GM04503 (cell line): Measurements from ENCODE around the gene RANBP3L.
"Not testable (repeated sequence)": the region's sequence is repeated elsewhere in the genome, so short reads cannot be mapped to it uniquely, and the experiment has no call there.

Experiments
- DNase-seq: peaks from one replicate; pipeline ENCODE4 v3.0.0-alpha.2; 2012; ENCODE audit warnings: low read depth

The RANBP3L gene

GRCh38 chr5:36206913-36207312 lies 94.8 kb downstream of the RANBP3L start:
- DNase-seq = no peak

GRCh38 chr5:36205329-36205728 lies 96.4 kb downstream of the RANBP3L start:
- no peak for DNase-seq

- DNase-seq = peak; percentile 11
These were observed 99.2 kb downstream of the RANBP3L start for GRCh38 chr5:36202521-36202961.

GRCh38 chr5:36200513-36200912 lies 101.2 kb downstream of the RANBP3L start:
- no peak for DNase-seq

GRCh38 chr5:36199620-36200019 lies 102.1 kb downstream of the RANBP3L start:
- no peak for DNase-seq

GRCh38 chr5:36198783-36199182 lies 102.9 kb downstream of the RANBP3L start:
- not testable (repeated sequence) for DNase-seq
